Superior temporal gyrus (tissue), 1 donor: ENCODE data around the gene NCAM2.

Source experiments
- DNase-seq: peaks from one replicate; pipeline ENCODE4 v3.0.0-alpha.2; 2016; ENCODE audit errors: extremely low spot score

Gene NCAM2

GRCh38 chr21:21175798-21176334 lies 177.7 kb downstream of the NCAM2 start:
- no peak for DNase-seq

- DNase-seq: no peak
Measured at GRCh38 chr21:21177353-21177986, 179.3 kb downstream of the NCAM2 start.

- DNase-seq: no peak
Measured at GRCh38 chr21:21179619-21180298, 181.6 kb downstream of the NCAM2 start.

DNA sequence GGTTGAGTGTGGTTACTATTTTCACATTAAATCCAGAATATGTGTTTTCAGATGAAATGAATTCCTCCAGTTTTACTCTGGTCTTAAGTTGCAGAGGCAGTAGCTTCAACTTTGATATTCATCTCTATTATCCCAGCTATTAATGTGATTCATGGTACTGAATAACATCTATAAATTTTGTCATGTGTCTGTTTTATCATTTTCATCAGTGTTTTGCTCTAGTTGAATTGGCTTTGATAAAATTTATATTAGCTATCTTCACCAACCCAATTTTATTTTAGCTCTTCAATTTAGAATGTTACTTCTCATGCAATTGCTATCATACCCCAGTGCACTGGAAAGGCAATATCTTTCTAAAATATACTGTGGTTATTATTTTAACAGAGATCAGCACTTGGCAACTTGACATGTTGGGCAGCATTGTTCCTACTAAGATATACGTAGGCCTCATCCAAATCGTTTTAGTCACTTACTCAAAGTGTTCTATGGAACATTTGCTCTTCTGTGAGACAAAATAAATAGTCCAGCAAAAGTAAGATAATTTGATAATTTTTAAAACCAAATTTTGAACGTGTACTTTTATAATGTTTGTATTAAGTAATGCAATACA lies 184.3 kb downstream of the NCAM2 start:
- DNase-seq: no peak

DNA sequence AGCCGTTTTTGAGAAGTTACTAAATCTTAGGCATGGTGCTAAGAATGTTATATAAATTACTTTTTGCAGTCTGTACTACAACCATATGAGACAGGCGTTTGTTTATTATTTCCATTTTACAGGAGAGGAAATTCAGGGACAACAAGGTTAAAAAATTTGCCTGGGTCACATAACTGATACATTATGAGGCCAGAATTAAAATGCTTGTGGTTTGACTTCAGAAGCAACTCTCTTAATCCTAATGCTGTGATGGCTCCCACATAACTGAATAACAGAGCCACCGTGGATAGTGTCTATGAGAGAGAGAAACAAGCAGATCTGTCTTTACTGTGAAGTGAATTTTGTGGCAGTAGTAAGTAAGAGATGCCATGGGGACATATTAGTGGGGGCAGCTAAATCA lies 184.9 kb downstream of the NCAM2 start:
- DNase-seq: no peak

- no peak for DNase-seq
Measured at GRCh38 chr21:21184771-21185528, 186.7 kb downstream of the NCAM2 start.

- DNase-seq: no peak
Measured at GRCh38 chr21:21187579-21187978, 189.4 kb downstream of the NCAM2 start.

DNA sequence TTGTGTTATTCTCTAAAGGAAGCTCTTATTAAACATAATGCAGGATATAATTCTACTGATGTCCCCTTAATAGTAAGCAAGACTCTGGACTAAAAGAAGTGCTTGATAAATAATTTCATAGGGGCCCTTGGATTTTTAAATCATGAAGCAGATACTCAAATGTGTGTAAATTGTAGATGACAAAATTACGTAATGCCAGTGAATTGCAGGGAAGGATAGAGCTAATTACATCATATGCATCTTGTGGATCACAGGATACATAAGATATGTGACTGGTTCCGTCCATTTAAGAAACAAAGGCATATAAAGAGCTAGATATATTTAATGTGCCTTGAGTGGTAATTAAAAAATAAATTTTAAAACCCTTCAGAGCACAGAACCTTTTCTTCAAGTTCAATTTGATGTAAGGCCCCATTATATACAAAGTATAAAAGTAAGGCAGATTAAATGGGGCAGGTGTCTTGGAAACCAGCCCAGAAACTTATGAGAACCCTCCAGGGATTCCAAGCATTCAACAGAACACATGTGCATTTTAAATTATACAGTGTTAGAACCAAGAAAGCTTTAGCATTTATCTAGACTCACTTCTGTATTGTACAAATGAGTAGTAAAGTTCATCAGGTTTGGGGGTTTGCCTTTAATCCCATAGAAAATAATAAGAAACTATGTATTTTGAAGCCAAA lies 190.4 kb downstream of the NCAM2 start:
- DNase-seq: no peak

GRCh38 chr21:21195417-21195943 lies 197.3 kb downstream of the NCAM2 start:
- DNase-seq: no peak

GRCh38 chr21:21196087-21196486 lies 197.9 kb downstream of the NCAM2 start:
- no peak for DNase-seq

DNA sequence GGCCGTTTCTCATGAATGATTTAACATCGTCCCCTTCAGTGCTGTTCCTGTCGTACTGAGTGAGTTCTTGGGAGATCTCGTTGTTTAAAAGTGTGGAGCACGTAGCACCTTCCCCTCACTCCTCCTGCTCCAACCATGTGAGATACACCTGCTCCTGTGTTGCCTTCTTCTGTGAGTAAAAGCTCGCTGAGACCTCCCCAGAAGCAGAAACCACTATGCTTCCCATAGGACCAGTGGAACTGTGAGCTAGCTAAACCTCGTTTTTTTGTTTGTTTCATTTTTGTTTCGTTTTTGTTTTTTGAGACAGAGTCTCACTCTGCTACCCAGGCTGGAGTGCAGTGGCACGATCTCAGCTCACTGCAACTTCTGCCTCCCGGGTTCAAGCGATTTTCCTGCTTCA lies 198.6 kb downstream of the NCAM2 start:
- DNase-seq: no peak

- DNase-seq: no peak
Measured at GRCh38 chr21:21199342-21200102, 201.3 kb downstream of the NCAM2 start.

GRCh38 chr21:21200103-21200938 lies 202.1 kb downstream of the NCAM2 start:
- DNase-seq: no peak

DNA sequence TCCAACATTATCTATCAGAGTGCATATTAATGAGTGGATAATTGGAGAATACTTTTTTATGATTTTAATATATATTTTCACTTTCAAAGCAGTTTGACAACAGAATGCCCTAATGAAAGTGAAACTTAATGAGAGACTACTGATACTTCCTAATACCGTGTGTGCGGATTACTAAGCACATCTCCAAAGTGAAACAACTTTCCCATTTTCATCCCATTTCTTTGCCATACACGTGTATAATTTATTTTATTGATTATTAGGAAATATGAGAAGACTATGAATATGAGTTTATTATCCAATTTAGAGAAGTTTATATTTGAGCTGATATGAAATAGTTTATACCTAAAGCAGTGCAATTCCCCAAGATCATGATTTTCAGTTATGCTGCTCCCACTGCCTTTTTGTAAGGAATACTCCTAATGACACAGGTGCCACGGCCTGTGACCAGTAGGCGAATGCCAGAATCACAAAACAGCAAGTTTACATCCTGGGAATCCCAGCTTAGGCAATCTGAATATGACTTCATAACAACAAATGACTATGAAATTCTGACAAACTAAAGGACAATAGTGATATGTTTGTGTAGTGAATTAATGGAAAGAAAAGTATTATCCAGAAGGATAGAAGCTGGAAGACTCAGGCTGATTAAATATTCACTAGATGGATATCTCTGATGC lies 202.9 kb downstream of the NCAM2 start:
- DNase-seq: no peak

GRCh38 chr21:21203822-21204339 lies 205.7 kb downstream of the NCAM2 start:
- no peak for DNase-seq

GRCh38 chr21:21204366-21204996 lies 206.3 kb downstream of the NCAM2 start:
- DNase-seq: no peak

DNA sequence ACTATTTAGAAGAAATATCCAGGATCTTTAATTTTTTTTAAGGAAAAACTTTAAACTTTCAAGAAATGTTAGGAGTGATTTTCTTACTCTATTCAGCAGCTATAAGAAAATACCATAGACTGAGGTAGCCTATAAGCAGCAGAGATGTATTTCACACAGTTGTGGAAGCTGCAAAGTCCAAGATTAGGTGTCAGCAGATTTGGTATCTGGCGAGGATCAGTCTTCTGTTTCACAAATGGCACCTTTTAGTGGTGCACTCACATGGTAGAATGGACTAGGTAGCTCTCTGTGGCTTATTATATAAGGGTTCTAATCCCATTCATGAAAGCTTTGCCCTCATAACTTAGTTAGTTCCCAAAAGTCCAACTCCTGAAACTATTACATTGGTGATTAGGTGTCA lies 207.4 kb downstream of the NCAM2 start:
- DNase-seq: no peak

DNA sequence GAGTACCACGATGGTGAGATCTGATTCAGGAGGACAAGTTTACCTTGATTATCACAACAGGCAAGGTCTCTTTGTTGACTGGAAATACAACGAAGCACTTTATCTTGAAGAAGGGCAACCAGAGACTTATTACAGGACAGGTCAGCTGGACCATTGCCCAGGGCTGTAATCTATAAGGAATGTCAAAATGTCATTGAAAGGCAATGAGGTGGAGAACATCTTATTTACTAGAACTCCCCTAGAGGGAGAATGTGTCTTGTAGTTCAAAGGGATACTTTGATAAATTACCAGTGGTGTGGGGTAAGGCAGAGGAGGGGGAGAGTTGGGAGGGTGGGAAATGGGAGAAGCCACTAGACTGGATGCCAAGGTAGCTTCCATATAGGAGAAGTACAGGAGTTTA lies 212.3 kb downstream of the NCAM2 start:
- DNase-seq: no peak
